Measurements from ENCODE around the gene SRPK1.

The SRPK1 gene

DNA sequence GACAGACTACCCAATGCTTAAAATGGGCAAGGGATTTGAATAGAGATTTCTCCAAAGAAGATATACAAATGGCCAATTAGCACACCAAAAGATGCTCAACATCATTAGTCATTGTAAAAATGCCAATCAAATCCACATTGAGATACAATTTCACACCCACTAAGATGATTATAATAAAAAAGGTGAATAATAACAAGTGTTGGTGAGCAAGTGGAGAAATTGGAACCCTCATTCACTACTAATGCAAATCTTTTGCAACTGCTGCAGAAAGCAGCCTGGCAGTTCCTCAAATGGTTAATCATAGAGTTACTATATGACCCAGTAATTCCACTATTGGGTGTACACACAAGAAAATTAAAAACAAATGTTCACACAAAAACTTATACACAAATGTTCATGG, 103.4 kb downstream of the SRPK1 start:
- DNase-seq (ENCODE audit: low spot score), result no peak

DNA sequence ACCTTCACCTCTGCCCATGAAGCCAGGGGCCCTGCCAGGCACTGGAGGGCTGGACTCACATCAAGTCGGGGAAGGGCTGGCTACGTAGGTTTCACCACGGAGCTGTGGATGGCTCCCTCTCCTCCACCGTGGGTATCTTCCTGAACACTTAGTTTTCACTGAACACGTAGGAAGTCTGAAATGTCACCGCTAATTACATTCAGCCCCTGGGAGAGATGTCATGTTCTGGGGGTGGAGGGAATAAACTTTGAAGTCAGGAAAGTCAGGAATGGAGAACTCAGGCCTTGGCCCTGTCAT, 109.3 kb downstream of the SRPK1 start:
- no peak for DNase-seq (ENCODE audit: low spot score)

- no peak for DNase-seq (ENCODE audit: low spot score)
These were observed 109.8 kb downstream of the SRPK1 start for GRCh38 chr6:35810971-35811698.

GRCh38 chr6:35809809-35810208, 111.1 kb downstream of the SRPK1 start:
- no peak for DNase-seq (ENCODE audit: low spot score)

DNA sequence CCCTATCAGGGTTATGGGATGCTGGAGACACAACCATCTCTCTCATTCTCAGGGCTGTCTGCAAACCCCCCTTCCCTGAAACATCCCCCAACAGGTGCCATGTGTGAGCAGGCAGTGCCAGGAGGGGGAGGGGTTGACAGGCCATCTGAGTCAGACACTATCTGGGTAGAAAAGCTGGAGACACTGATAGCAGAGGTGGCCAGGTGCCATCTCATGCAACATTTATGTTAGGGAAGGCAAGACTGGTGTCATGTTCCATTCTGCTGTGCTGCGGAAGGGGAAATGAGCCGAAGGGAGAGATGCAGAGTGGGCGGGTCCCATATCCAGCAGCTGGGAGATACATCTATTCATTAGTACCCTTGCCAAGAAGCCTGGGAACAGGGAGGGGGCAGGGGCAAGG, 112.2 kb downstream of the SRPK1 start:
- DNase-seq (ENCODE audit: low spot score), result no peak

DNA sequence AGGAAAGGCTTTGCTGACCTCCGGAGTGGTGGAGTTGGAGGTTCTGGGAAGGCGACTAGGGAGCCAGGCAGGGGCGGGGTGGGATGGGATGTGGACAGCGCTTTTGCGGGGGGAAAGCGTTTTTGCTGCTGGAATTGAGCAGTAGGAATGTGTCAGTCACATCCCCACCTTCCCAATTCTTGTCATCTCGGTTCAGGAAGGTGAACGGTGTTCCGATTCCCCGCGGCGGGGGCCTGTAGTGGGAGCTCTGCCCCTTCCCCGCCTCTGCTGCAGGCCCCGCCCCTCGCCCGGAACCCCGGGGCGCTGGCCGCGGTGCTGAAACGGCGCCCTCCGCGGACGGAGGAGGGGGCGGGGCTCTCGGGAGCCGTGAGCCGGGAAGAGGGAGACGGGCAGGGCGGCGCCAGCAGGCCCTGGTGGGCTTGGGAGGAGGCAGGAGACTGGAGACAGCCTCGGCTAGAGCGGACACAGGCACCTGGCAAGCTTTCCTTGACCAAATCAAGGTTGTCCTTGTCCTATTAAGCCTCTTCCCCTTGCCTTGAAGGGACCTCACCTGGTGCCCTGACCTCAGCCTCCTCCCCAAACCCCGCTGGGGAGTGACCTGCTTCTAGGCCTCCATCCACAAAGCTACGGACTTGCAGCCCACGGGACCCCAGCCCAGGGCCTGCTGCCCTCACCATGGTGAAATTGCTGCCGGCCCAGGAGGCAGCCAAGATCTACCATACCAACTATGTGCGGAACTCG, 115.7 kb downstream of the SRPK1 start, which contains the start of gene LHFPL5:
TSS of gene LHFPL5 (plus strand) at position 357 of the 741 bp plus-strand sequence. CDS start at position 676, 319 bp downstream.
- DNase-seq (ENCODE audit: low spot score), result peak; percentile 84

- no peak for DNase-seq (ENCODE audit: low spot score)
These were observed 119.8 kb downstream of the SRPK1 start for GRCh38 chr6:35801148-35801547.

GRCh38 chr6:35798706-35799105, 122.2 kb downstream of the SRPK1 start:
- no peak for DNase-seq (ENCODE audit: low spot score)

GRCh38 chr6:35797837-35798526, 122.9 kb downstream of the SRPK1 start:
- no peak for DNase-seq (ENCODE audit: low spot score)

DNA sequence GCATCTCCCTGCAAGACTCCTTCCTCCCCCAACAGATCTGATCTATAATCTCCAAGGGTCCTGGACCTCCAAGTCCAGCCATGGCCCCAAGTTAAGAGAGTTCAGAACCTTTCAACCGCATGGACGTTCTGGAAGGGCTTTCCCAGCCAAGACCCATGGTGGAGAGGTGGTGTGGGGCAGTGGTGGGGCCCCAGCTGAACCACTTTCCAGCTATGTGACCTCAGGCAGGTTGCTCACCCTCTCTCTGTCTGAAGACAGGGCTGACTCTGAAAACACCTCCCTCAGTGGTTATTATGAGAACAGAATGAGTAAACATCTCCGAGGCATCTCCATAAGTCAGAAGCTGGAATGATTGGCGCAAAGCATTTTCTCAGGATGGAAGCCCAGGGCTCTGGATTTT, 124.7 kb downstream of the SRPK1 start:
- DNase-seq (ENCODE audit: low spot score), result no peak

- no peak for DNase-seq (ENCODE audit: low spot score)
These were observed 125.3 kb downstream of the SRPK1 start for GRCh38 chr6:35795453-35796071.

GRCh38 chr6:35794536-35795452, 126.1 kb downstream of the SRPK1 start:
- DNase-seq (ENCODE audit: low spot score), result no peak

DNA sequence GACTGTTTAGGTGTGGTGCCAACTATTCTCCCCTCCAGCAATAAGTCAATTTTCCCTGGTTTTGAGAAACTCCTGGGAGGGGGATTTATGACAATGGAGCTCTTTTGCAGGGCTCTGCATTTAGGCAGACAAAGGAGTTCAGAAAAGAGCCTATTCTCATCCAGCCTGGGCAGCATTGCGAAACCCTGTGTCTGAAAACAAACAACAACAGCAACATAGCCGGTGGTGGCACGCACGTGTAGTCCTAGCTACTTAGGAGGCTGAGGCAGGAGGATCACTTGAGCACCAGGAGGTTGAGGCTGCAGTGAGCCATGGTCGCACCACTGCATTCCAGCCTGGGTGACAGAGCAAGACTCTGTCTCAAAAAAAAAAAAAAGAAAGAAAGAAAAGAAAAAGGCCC, 130.2 kb downstream of the SRPK1 start:
- no peak for DNase-seq (ENCODE audit: low spot score)

GRCh38 chr6:35788423-35788982, 132.4 kb downstream of the SRPK1 start:
- DNase-seq (ENCODE audit: low spot score), result no peak

DNA sequence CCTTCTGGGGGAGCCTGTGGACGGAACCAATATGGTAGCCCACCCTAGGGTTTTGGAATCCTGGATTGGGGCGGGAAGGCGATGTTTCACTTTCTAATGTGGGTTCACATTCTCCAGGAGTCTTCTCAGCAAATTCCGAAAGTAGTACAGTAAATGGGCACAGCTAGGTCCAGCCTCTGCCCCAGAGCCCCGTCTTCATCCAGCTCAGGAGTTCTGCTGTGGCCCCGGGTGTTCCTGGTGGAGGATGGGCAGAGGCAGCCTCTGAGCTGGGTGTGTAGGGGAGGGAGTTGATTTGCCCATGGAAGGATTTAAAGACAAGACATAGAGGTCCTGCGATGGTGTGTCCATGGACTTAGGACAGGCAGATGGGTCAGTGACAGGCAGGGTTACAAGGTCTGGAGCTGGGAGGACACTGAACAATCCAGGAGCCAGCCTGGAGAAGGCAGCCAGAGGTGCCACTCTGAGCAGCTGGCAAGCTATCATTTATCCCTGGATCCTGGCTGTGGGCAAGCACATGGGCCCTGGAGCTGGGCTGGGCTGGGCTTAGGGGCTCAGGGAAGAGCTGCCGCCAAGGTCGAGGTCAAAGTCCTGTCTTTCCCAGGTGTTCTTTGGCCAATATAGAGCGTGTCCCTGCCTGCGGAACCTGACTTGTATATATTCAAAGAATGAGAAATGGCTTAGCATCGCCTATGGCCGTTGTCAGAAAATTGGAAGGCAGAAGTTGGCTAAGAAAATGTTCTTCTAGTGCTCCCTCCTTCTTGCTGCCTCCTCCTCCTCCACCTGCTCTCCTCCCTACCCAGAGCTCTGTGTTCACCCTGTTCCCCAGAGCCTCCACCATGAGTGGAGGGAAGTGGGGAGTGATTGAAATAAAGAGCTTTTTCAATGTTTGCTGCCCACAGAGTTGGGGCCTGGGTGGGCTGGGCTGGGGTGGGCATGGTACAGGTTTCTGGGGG, 133.4 kb downstream of the SRPK1 start:
- DNase-seq (ENCODE audit: low spot score), result no peak

DNA sequence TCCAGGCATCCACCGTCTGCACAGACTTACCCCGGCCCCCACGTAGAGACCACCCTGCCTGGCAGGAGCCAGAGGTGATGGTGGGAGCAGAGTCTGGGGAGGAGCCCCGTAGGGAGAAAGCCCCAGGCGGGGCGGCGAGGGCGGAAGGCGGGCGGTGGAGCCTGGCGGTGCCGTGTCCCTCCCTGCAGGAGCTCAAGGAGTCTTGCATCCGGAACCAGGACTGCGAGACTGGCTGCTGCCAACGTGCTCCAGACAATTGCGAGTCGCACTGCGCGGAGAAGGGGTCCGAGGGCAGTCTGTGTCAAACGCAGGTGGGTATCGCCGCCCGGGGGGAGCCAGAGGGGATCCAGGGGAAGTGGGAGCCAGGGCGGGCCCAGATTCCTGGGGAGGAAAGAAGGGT, 134.1 kb downstream of the SRPK1 start:
- DNase-seq (ENCODE audit: low spot score), result peak; percentile 60

- no peak for DNase-seq (ENCODE audit: low spot score)
These were observed 134.6 kb downstream of the SRPK1 start for GRCh38 chr6:35786272-35786671.

DNA sequence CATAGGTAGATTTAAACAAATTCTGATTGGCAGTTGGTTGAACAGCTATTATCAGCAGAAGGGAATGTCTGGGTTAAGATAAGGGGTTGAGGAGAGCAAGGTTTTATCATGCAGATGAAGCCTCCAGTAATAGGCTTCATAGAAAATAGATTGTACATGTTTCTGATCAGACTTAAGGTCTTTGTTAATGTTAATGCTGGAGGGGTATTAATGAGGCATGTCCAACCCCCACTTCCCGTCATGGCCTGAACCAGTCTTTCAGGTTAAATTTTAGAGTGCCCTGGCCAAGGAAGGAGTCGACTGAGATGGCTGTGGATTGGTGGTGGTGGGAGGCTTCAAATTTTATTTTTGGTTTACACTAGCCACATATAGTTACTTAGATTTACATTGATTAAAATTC, 136.7 kb downstream of the SRPK1 start:
- DNase-seq (ENCODE audit: low spot score), result no peak

Data from GM03348 (cell line).